Stimulated activated memory B cell treated with anti-CD40 and anti-IgM and Interleukin-4, amounts not matched to agents 10 μg/mL and 1 μg/mL and 100 μg/mL, for 72 hours (primary cell): Measurements from ENCODE around the gene CELF2.

Source experiments
- ATAC-seq: fragments of 150-1000 bp; cut with Tn5 transposase; 2 replicates; pipeline ENCODE4 v1.10.0; 2021
- H3K27ac Mint-ChIP-seq: one replicate; pipeline ENCODE4 v1.8.0; 2022; ENCODE audit warnings: mild to moderate bottlenecking, mixed read lengths
- H3K27me3 Mint-ChIP-seq: one replicate; pipeline ENCODE4 v1.8.0; 2022; ENCODE audit warnings: mixed read lengths
- H3K36me3 Mint-ChIP-seq: one replicate; pipeline ENCODE4 v1.8.0; 2022; ENCODE audit warnings: mixed read lengths
- H3K4me1 Mint-ChIP-seq: one replicate; pipeline ENCODE4 v1.8.0; 2022; ENCODE audit warnings: mixed read lengths
- H3K4me3 Mint-ChIP-seq: one replicate; pipeline ENCODE4 v1.8.0; 2022; ENCODE audit warnings: mild to moderate bottlenecking, moderate library complexity, mixed read lengths
- H3K9me3 Mint-ChIP-seq: one replicate; pipeline ENCODE4 v1.8.0; 2022; ENCODE audit warnings: mixed read lengths

CELF2 gene

DNA sequence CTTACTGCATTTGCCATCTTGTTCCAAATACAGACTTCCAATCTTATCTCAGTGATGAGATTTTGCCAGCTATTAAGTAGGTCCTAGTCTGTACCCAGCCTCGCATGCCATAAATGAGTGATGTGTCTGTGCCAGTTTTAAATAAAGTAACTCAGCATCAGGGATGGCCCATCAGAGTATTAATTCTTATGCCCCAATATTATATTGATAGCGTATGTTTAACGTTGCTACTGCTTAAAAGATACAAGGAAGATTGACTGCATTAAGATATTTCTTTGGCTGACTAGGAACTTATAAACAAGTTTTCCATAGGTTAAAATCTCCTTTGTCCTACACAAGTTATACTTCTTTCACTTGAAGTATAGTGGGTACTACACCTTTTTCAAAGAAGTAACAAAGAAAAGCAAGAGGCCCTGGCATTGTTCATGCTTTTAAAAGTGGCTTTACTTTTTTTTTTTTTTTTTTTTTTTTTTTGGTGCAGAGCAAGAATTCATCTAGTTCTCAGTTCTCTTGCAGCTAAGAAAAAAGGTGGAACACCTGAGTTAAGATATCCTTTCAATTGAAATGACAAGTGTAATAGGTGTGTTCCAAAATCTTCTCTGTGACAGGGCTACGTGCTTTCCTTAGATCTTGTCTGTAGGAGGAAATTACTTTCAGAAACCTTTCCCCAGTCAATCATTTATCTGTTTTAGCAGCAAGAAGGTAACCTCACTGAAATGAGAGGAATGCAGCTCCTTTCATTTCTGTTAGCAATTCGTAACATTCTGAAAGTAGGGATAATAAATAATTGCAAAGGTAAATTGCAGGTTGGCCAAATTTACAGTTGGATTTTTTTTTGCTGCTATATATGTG lies 245.0 kb downstream of the CELF2 start:
- H3K4me3 Mint-ChIP-seq = no peak overlapping the region
- no peak for ATAC-seq
- peaks cover 58% of the 10 kb centered on the region for H3K36me3 Mint-ChIP-seq
- no peaks in the 10 kb centered on the region for H3K9me3 Mint-ChIP-seq
- peaks cover 84% of the 10 kb centered on the region for H3K4me1 Mint-ChIP-seq
- H3K27ac Mint-ChIP-seq = peak overlapping the region; percentile 78
- H3K27me3 Mint-ChIP-seq = no peaks in the 10 kb centered on the region

DNA sequence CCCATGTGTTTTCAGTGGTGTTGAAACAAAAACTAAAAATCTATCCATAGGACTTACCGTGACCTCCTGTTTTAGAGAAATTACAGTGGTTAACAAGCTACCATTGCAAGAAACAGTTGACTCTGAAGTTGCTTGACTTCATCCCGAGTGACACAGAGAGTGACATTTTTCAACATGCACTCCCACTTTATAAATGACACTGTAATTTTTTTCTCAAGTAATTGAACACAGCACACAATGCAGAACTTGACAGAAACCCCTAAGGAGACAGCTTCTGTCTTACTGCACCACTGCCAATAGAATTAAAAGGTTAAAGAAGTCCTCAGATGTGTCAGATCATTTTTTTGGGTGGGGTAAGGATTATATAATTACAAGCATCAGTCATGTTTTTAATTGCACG lies 246.1 kb downstream of the CELF2 start:
- H3K4me1 Mint-ChIP-seq = peaks cover 82% of the 10 kb centered on the region
- peak overlapping the region; percentile 75 for H3K27ac Mint-ChIP-seq
- ATAC-seq = no peak
- H3K36me3 Mint-ChIP-seq = peaks cover 54% of the 10 kb centered on the region
- H3K4me3 Mint-ChIP-seq = no peak overlapping the region
- H3K9me3 Mint-ChIP-seq = no peaks in the 10 kb centered on the region
- H3K27me3 Mint-ChIP-seq = no peaks in the 10 kb centered on the region

DNA sequence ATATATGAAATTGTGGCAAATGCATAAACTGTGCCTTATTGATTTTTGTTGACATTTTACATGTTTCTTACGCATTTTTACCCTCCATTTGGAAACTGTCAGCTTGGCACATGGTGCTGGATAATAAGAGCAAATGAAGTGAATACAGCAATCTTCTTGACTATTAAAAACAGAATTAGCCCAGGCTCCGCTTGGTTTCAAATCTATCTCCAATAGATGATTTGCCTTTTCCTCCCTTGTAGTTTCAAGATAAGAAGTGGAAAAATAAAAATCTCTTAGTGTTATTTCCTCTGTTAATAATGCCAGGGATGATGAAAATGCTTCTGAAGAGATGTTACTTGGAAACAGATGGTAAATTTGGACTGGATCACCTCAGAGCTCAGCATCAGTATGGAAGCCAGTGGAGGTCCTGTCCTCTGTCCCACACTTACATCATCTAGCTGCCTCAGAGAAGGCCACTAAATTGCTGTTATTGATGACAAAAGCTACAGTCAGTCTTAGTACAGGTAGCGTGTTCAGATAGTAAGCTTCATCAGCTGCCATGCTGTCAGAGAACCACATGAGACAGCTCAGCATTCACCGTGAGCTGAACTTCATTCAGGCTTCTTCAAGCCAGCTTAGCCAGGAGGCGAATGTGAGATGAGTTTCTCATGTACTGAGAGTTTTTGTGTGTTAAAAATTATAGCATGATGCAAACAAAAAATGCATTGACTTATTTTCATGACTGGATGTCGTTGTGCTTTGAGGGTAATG lies 246.8 kb downstream of the CELF2 start:
- H3K27ac Mint-ChIP-seq = peak overlapping the region; percentile 75
- no peak for ATAC-seq
- H3K4me1 Mint-ChIP-seq = peaks cover 83% of the 10 kb centered on the region
- no peaks in the 10 kb centered on the region for H3K27me3 Mint-ChIP-seq
- no peak overlapping the region for H3K4me3 Mint-ChIP-seq
- H3K9me3 Mint-ChIP-seq = no peaks in the 10 kb centered on the region
- H3K36me3 Mint-ChIP-seq = peaks cover 54% of the 10 kb centered on the region

DNA sequence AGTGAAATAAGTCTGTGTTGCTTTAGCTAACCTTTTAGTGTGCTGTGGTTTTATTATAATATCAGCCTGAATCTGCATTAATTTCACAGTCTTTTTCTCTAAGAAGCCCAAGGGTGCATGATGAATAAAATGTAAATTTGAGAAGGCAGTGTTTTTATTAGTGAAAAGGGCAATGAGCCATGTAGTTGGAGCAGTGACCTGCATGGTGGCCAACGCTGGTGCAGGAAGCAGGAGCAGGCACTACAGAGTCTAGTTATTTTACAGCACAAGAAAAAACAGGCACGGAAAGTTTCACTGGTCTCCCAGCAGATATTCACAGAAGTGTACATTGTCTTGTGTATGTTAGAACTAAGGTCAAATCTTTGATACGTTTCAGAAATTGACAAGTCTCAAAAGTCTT lies 247.8 kb downstream of the CELF2 start:
- peaks cover 84% of the 10 kb centered on the region for H3K4me1 Mint-ChIP-seq
- ATAC-seq = no peak
- H3K27me3 Mint-ChIP-seq = no peaks in the 10 kb centered on the region
- H3K36me3 Mint-ChIP-seq = peaks cover 53% of the 10 kb centered on the region
- peak overlapping the region; percentile 34 for H3K4me3 Mint-ChIP-seq
- H3K9me3 Mint-ChIP-seq = no peaks in the 10 kb centered on the region
- H3K27ac Mint-ChIP-seq = peak overlapping the region; percentile 75

DNA sequence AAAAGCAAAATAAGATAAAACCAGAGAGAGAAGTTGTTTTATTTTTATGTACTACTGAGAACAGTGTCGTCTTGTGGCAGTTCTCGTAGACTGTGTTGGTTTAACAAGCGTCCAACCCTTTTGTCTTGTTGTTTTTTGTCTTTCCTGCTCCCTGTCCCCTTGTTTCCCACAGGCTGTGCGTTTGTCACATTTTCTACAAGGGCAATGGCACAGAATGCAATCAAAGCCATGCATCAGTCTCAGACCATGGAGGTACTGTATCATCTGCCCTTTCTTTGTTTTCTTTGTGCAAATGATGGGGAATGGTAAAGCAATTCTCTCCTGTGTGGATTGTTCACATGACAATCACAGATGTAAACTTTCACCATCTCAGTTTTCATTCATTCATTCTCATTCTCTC lies 248.8 kb downstream of the CELF2 start:
- H3K4me3 Mint-ChIP-seq = peak overlapping the region; percentile 1
- H3K27ac Mint-ChIP-seq = peak overlapping the region; percentile 75
- peaks cover 87% of the 10 kb centered on the region for H3K4me1 Mint-ChIP-seq
- ATAC-seq = no peak
- H3K27me3 Mint-ChIP-seq = no peaks in the 10 kb centered on the region
- no peaks in the 10 kb centered on the region for H3K9me3 Mint-ChIP-seq
- H3K36me3 Mint-ChIP-seq = peaks cover 54% of the 10 kb centered on the region

DNA sequence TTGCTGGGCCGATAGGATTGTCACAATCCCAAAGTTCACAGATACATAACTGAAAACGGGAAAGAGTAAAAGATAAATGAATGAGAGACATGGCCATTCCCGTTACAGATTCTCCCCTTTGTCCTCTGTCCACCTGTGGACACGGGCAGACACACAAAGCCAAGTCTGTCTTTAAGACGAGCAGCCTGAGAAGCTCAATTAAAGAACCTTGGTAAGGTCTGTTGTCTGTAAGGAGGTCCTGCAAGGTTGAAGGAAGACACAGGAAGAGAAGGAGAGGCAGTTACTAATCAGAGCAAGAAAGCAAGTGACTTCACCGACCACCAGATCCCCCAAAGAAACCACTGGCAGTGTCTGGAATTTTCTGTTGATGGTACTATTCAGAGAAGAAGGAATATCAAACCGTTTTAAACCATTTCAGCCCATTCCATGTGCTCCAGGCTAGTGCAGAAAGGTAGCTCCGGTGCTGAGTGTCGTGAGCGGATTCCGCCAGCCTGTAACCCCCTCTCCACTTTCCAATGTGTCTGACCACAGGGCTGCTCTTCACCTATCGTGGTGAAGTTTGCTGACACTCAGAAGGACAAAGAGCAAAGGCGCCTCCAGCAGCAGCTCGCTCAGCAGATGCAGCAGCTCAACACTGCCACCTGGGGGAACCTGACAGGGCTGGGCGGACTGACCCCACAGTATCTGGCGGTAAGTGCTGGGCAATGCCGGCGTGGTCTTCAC lies 252.6 kb downstream of the CELF2 start:
- Mint-ChIP-seq H3K27me3 (no peaks in the 10 kb centered on the region), H3K4me3 (peak overlapping the region; percentile 40), H3K9me3 (no peaks in the 10 kb centered on the region), H3K27ac (peak overlapping the region; percentile 97), H3K36me3 (peaks cover 77% of the 10 kb centered on the region), H3K4me1 (peaks cover 89% of the 10 kb centered on the region)
- peak; percentile 84 for ATAC-seq

DNA sequence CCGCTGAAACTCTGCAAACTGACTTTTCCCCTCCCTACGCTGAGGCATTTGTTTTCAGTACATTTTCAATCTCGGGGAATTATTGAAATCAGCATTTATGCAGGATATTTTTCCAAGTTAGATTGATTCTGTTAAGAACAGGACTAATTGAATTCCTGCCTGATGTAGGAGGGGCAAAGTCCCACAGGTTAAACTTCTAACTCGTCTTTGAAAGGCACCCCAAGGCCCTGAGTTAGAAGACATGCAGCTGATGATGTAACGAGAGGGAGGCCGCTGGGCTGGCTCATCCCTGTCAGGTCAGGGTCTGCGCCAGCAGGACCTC lies 253.1 kb downstream of the CELF2 start:
- Mint-ChIP-seq H3K4me3 (no peak overlapping the region), H3K4me1 (peaks cover 88% of the 10 kb centered on the region), H3K27ac (peak overlapping the region; percentile 97), H3K36me3 (peaks cover 81% of the 10 kb centered on the region), H3K27me3 (no peaks in the 10 kb centered on the region), H3K9me3 (no peaks in the 10 kb centered on the region)
- no peak for ATAC-seq

DNA sequence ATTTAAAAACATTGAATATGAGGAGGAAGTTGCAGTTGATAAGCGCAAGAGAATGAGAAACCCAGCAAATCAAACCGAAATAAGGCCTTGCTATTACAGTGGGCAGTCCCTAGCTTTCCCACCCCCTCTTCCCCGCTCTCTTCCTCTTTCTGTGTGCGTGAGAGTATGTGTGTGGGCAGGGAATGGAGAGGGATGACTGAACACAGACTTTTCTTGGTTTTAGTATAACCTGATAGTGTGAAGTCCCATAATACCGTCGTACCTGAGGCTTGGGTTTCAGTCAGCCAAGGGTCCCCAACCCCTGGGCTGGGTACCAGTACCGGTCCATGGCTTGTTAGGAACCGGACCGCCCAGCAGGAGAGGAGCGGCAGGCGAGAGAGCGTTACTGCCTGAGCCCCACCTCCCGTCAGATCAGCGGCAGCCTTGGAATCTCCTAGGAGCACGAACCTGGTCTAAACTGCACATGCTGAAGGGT lies 255.3 kb downstream of the CELF2 start:
- Mint-ChIP-seq H3K36me3 (peaks cover 80% of the 10 kb centered on the region), H3K27me3 (no peaks in the 10 kb centered on the region), H3K9me3 (no peaks in the 10 kb centered on the region), H3K4me1 (peaks cover 85% of the 10 kb centered on the region), H3K4me3 (peak overlapping the region; percentile 48), H3K27ac (peak overlapping the region; percentile 97)
- peak; percentile 88 for ATAC-seq

DNA sequence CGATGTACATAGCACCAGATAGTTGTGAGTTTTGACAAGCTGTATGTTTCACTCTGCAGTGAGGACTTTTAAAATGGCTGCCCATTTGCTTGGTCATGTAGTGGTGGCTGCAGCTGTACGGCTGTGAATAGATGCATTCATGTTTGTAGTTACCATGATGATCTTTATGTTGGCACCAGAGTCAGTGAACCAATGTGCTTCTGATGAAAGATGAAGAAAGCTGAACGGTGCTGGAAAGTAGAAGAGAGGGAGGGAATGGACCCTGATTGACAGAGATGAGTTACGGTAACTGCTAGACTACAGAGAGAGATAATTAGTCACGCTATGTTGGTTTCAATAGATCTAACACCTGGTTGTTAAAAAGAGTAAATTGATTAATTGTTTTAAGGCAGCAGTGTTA lies 256.8 kb downstream of the CELF2 start:
- peaks cover 74% of the 10 kb centered on the region for H3K36me3 Mint-ChIP-seq
- no peak for ATAC-seq
- H3K4me1 Mint-ChIP-seq = peaks cover 73% of the 10 kb centered on the region
- H3K4me3 Mint-ChIP-seq = no peak overlapping the region
- no peaks in the 10 kb centered on the region for H3K9me3 Mint-ChIP-seq
- H3K27ac Mint-ChIP-seq = peak overlapping the region; percentile 97
- no peaks in the 10 kb centered on the region for H3K27me3 Mint-ChIP-seq

DNA sequence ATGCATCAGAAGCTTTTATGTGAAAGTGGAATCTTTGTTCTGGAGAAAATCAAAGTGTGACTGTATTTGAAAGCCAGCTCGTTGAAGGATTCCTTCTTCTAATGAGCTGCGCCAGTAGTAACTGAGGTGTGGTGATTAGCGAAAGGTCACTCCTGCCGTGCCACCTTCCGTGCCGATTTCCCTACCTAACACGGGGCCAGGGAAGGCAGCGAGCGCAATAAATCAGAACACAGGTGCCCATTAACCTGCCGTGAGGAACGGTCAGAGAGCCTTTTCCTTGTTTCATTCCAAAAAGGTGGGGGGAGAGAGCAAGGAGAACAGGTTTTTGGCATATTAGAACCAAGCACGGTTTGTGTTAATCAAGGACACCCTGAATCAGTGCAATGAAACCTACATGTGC lies 258.0 kb downstream of the CELF2 start:
- H3K27ac Mint-ChIP-seq = peak overlapping the region; percentile 97
- no peak for ATAC-seq
- H3K9me3 Mint-ChIP-seq = no peaks in the 10 kb centered on the region
- H3K27me3 Mint-ChIP-seq = no peaks in the 10 kb centered on the region
- H3K36me3 Mint-ChIP-seq = peaks cover 74% of the 10 kb centered on the region
- peak overlapping the region; percentile 26 for H3K4me3 Mint-ChIP-seq
- H3K4me1 Mint-ChIP-seq = peaks cover 71% of the 10 kb centered on the region

DNA sequence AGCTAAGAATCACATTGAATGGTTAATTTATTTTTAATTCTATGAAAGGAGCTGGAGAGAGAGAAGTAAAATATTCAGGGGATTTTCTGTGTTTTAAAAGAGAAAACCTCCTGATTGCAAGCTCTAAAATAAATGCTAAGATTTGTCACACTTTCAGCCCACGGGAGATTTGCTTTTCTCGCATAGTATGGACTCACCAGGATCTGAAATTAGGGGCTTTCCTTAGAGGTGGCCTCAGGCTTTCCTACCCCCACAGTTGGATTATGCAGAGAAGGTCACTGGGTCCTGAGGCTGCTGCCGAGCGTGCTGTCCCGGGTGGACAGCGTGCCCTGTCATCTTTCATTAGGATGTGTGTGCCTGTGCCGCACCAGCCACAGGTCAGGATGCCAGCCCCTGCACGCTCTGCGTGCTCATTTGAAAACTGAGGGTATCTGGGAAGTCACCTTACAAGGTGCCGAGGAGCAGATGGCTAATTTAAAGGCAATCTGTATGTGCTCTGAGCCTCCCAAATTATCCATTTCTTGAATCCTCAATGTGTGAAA lies 258.8 kb downstream of the CELF2 start:
- peak; percentile 79 for ATAC-seq
- no peaks in the 10 kb centered on the region for H3K9me3 Mint-ChIP-seq
- peaks cover 69% of the 10 kb centered on the region for H3K4me1 Mint-ChIP-seq
- peak overlapping the region; percentile 97 for H3K27ac Mint-ChIP-seq
- H3K4me3 Mint-ChIP-seq = peak overlapping the region; percentile 31
- H3K27me3 Mint-ChIP-seq = no peaks in the 10 kb centered on the region
- peaks cover 76% of the 10 kb centered on the region for H3K36me3 Mint-ChIP-seq

DNA sequence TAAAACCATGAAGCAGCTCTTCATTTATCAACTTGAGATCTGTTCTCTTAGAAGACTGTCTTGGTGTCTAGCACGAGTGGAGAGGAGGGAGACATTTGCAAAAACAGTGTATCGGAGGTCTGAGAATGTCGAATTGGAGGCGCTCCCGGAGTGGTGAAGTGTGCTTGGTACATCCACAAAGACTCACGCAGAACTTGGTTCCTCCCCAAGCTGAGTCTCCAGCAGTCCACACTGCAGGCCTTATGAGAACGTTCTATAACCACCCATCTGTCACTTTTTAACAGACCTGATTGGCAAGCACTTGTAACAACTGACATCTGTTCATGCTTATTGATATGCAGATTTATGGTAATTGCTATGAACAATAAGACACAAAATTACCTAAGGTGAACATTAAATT lies 261.6 kb downstream of the CELF2 start:
- Mint-ChIP-seq H3K36me3 (peaks cover 54% of the 10 kb centered on the region), H3K4me3 (no peak overlapping the region), H3K27me3 (no peaks in the 10 kb centered on the region), H3K4me1 (peaks cover 49% of the 10 kb centered on the region), H3K27ac (peak overlapping the region; percentile 97), H3K9me3 (no peaks in the 10 kb centered on the region)
- no peak for ATAC-seq

DNA sequence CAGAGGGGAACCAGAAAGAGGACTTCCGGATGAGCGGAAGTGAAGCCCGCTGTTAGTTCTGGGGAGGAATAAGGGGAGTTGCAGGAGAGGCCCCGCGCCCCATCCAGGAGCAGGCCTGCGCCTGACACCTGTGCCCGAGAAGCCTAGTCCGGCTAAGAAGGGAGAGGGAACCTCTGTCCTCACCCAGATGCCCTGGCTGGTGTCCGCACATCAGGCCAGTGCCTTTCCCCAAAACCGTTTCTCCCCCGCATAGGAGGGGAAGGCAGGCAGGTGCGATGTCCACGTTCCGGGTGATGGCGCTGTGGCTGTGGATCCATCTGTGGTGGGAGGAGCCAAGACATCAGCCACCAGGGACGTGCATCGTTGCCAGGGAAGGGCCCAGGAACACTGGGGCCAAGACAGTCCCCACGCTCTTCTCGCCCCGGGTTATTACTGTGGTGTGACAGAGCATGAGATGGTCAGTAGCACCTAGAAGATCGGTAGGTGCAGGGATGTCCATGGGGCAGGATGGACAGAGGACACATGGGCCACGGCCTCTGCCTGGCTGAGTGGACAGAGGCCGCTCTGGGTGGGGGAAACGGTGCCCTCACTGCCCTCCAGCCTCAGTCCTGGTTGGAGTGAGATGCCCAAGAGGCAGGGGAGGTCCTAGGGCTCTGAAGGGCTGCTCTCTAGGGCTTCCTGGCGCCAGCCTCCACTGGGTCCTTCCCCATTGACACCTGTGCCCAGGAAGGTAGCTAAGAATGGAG lies 262.7 kb downstream of the CELF2 start:
- Mint-ChIP-seq H3K4me3 (peak overlapping the region; percentile 5), H3K4me1 (peaks cover 40% of the 10 kb centered on the region), H3K9me3 (no peaks in the 10 kb centered on the region), H3K36me3 (peaks cover 45% of the 10 kb centered on the region), H3K27me3 (no peaks in the 10 kb centered on the region), H3K27ac (peak overlapping the region; percentile 85)
- ATAC-seq = no peak

DNA sequence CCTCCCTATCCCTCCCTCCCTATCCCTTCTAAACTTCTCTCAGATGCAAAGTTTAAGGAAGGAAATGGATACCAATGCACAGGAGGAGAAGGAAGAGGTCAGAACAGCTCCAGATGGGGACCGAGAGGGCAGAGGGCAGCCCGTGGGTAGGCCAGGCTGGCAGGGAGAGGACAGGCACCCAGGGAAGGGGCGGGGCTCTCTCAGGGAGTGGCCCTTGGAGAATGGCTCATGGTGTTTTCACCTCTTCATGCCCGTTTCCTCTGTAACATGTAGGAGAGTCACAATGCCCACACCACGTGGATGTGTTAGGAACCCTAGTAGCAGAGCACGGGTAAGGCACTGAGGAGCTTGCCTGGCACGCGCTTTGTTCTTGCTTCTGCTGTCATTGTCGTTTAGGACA lies 264.5 kb downstream of the CELF2 start:
- Mint-ChIP-seq H3K4me3 (no peak overlapping the region), H3K36me3 (peaks cover 33% of the 10 kb centered on the region), H3K27me3 (no peaks in the 10 kb centered on the region), H3K27ac (no peak overlapping the region), H3K9me3 (no peaks in the 10 kb centered on the region), H3K4me1 (peaks cover 22% of the 10 kb centered on the region)
- ATAC-seq = no peak
